ENCODE results near the gene BRD9. TPM values are rescaled to one million over a fixed set of nuclear protein-coding genes. Genes with fewer than 3 reads are reported as not detected.

Gene BRD9
- total RNA-seq, 1 donor from 2014 or later = 43.7 TPM

GRCh38 chr5:887947-888637 lies 4.5 kb downstream of the BRD9 start:
- Histone ChIP-seq H3K27me3 (ENCODE audit: insufficient read depth, low read length) (no peaks in the 10 kb centered on the region), H4K20me1 (ENCODE audit: insufficient read depth, low read length) (peaks cover 65% of the 10 kb centered on the region), H2AFZ (ENCODE audit: low read depth, low read length) (no peak overlapping the region), H3K9me3 (ENCODE audit: insufficient read depth, low read depth, low read length) (no peaks in the 10 kb centered on the region), H3K4me2 (ENCODE audit: low read length) (no peak overlapping the region), H3K9ac (ENCODE audit: low read length) (no peak overlapping the region), H3K27ac (ENCODE audit: low read depth, low read length) (no peak overlapping the region), H3K4me1 (ENCODE audit: insufficient read depth, low read length) (peaks cover 13% of the 10 kb centered on the region), H3K79me2 (ENCODE audit: insufficient read depth, low read length) (peaks cover 90% of the 10 kb centered on the region), H3K36me3 (ENCODE audit: insufficient read depth, low read length) (peaks cover 43% of the 10 kb centered on the region), H3K4me3 (ENCODE audit: insufficient read depth, low read depth, low read length) (no peak overlapping the region)
- Mint-ChIP-seq H3K4me1 (ENCODE audit: low read depth, unreplicated experiment) (peaks cover 12% of the 10 kb centered on the region), H3K9me3 (ENCODE audit: unreplicated experiment) (no peaks in the 10 kb centered on the region), H3K27ac (ENCODE audit: unreplicated experiment) (no peak overlapping the region), H3K27me3 (ENCODE audit: low read depth, unreplicated experiment) (no peaks in the 10 kb centered on the region), H3K4me3 (ENCODE audit: unreplicated experiment) (no peak overlapping the region), H3K36me3 (ENCODE audit: low read depth, unreplicated experiment) (peaks cover 19% of the 10 kb centered on the region)
- TF ChIP-seq CTCF (IDR thresholded peaks at IDR 0.05; ENCODE audit: insufficient read depth, low read depth, low read length) (no peak), EZH2 (IDR thresholded peaks at IDR 0.05; ENCODE audit: insufficient read depth, low read length) (no peak)
- FAIRE-seq (no peak), DNase-seq (ENCODE audit: low read depth) (no peak)

GRCh38 chr5:886716-887325 lies 5.8 kb downstream of the BRD9 start:
- no peaks in the 10 kb centered on the region for H3K9me3 Mint-ChIP-seq (ENCODE audit: unreplicated experiment)
- peaks cover 30% of the 10 kb centered on the region for H3K36me3 Mint-ChIP-seq (ENCODE audit: low read depth, unreplicated experiment)
- peaks cover 11% of the 10 kb centered on the region for H3K4me1 ChIP-seq (ENCODE audit: insufficient read depth, low read length)
- H3K9me3 ChIP-seq (ENCODE audit: insufficient read depth, low read depth, low read length) = no peaks in the 10 kb centered on the region
- H3K4me1 Mint-ChIP-seq (ENCODE audit: low read depth, unreplicated experiment) = peaks cover 12% of the 10 kb centered on the region
- H3K27me3 Mint-ChIP-seq (ENCODE audit: low read depth, unreplicated experiment) = no peaks in the 10 kb centered on the region
- no peak overlapping the region for H3K9ac ChIP-seq (ENCODE audit: low read length)
- H4K20me1 ChIP-seq (ENCODE audit: insufficient read depth, low read length) = peaks cover 75% of the 10 kb centered on the region
- H3K36me3 ChIP-seq (ENCODE audit: insufficient read depth, low read length) = peaks cover 53% of the 10 kb centered on the region
- no peak overlapping the region for H3K27ac ChIP-seq (ENCODE audit: low read depth, low read length)
- H3K4me3 ChIP-seq (ENCODE audit: insufficient read depth, low read depth, low read length) = no peak overlapping the region
- H3K79me2 ChIP-seq (ENCODE audit: insufficient read depth, low read length) = peaks cover 90% of the 10 kb centered on the region
- TF ChIP-seq CTCF (IDR thresholded peaks at IDR 0.05; ENCODE audit: insufficient read depth, low read depth, low read length) (no peak), EZH2 (IDR thresholded peaks at IDR 0.05; ENCODE audit: insufficient read depth, low read length) (no peak)
- H3K4me2 ChIP-seq (ENCODE audit: low read length) = no peak overlapping the region
- no peaks in the 10 kb centered on the region for H3K27me3 ChIP-seq (ENCODE audit: insufficient read depth, low read length)
- no peak overlapping the region for H2AFZ ChIP-seq (ENCODE audit: low read depth, low read length)
- no peak overlapping the region for H3K27ac Mint-ChIP-seq (ENCODE audit: unreplicated experiment)
- FAIRE-seq (no peak), DNase-seq (ENCODE audit: low read depth) (no peak)
- no peak overlapping the region for H3K4me3 Mint-ChIP-seq (ENCODE audit: unreplicated experiment)

GRCh38 chr5:886036-886435 lies 6.6 kb downstream of the BRD9 start:
- Mint-ChIP-seq H3K9me3 (ENCODE audit: unreplicated experiment) (no peaks in the 10 kb centered on the region), H3K27me3 (ENCODE audit: low read depth, unreplicated experiment) (no peaks in the 10 kb centered on the region), H3K4me3 (ENCODE audit: unreplicated experiment) (no peak overlapping the region), H3K27ac (ENCODE audit: unreplicated experiment) (no peak overlapping the region), H3K4me1 (ENCODE audit: low read depth, unreplicated experiment) (peaks cover 7% of the 10 kb centered on the region), H3K36me3 (ENCODE audit: low read depth, unreplicated experiment) (peaks cover 34% of the 10 kb centered on the region)
- no peak overlapping the region for H3K9ac ChIP-seq (ENCODE audit: low read length)
- H3K4me2 ChIP-seq (ENCODE audit: low read length) = no peak overlapping the region
- no peak overlapping the region for H3K4me3 ChIP-seq (ENCODE audit: insufficient read depth, low read depth, low read length)
- H3K79me2 ChIP-seq (ENCODE audit: insufficient read depth, low read length) = peaks cover 89% of the 10 kb centered on the region
- H3K36me3 ChIP-seq (ENCODE audit: insufficient read depth, low read length) = peaks cover 59% of the 10 kb centered on the region
- FAIRE-seq (no peak), DNase-seq (ENCODE audit: low read depth) (no peak)
- TF ChIP-seq CTCF (IDR thresholded peaks at IDR 0.05; ENCODE audit: insufficient read depth, low read depth, low read length) = no peak
- no peak for TF ChIP-seq EZH2 (IDR thresholded peaks at IDR 0.05; ENCODE audit: insufficient read depth, low read length)
- H4K20me1 ChIP-seq (ENCODE audit: insufficient read depth, low read length) = peaks cover 76% of the 10 kb centered on the region
- H2AFZ ChIP-seq (ENCODE audit: low read depth, low read length) = no peak overlapping the region
- H3K9me3 ChIP-seq (ENCODE audit: insufficient read depth, low read depth, low read length) = no peaks in the 10 kb centered on the region
- no peaks in the 10 kb centered on the region for H3K27me3 ChIP-seq (ENCODE audit: insufficient read depth, low read length)
- no peak overlapping the region for H3K27ac ChIP-seq (ENCODE audit: low read depth, low read length)
- peaks cover 3% of the 10 kb centered on the region for H3K4me1 ChIP-seq (ENCODE audit: insufficient read depth, low read length)

Measured in astrocyte (in vitro differentiated cells and primary cell).